GM12878 (cell line): ENCODE data around the gene SMAGP. TPM values are rescaled to one million over a fixed set of nuclear protein-coding genes. Genes with fewer than 3 reads are reported as not detected.

Experiments
- ATAC-seq: fragments of 200-7000 bp; cut with Tn5 transposase; 3 replicates; pipeline ENCODE4 v1.9.1; 2020; ENCODE audit warnings: mild to moderate bottlenecking, moderate library complexity
- BruUV-seq: library from RNA; stranded (reverse); fragments of 400-500 nt; replicated peaks from 2 replicates; lab custom pipeline; 2021; lab: Mats Ljungman, UMichigan
- CTCF ChIA-PET: fragments of 300-600 bp; sonication (Branson Sonifier 250); formaldehyde crosslinking; extraction: SDS; loops from one replicate; lab custom pipeline; 2021; ENCODE audit warnings: inconsistent platforms; lab: Yijun Ruan, JAX
- POLR2A ChIA-PET: fragments of 350-600 bp; formaldehyde crosslinking; extraction: SDS; loops from one replicate; lab custom pipeline; 2021; ENCODE audit warnings: inconsistent platforms; lab: Charles Lee
- RAD21 ChIA-PET: fragments of 300-600 bp; sonication (Branson Sonifier 250); formaldehyde crosslinking; loops from one replicate; lab custom pipeline; 2023; ENCODE audit warnings: antibody characterized with exemption; ENCODE audit not compliant: unreplicated experiment; lab: Charles Lee
- SMC1A ChIA-PET: fragments of 300-600 bp; sonication (Branson Sonifier 250); formaldehyde crosslinking; loops from one replicate; lab custom pipeline; 2023; ENCODE audit not compliant: unreplicated experiment, uncharacterized antibody; lab: Charles Lee
- DNase-seq: peaks from one replicate; pipeline ENCODE4 v3.0.0-alpha.2; 2011; ENCODE audit warnings: low read depth, low spot score
- FAIRE-seq: peaks from 3 replicates; lab custom pipeline; 2011; peaks lifted over from hg19 to GRCh38; lab: Jason Lieb, UNC
- H2AFZ ChIP-seq: 2 replicates; pipeline ENCODE4 v1.6.0; 2011; ENCODE audit warnings: low read depth, low read length, control low read depth; ENCODE audit not compliant: control insufficient read depth
- H3K27ac ChIP-seq: 2 replicates; pipeline ENCODE4 v1.5.1; 2011; ENCODE audit warnings: control low read depth; ENCODE audit not compliant: control insufficient read depth, insufficient read depth
- H3K27me3 ChIP-seq, 2 experiments: replicated peaks in 1 of 2; 2 replicates each; pipeline versions ENCODE4 v1.6.0 to v1.6.1; 2011; ENCODE audit warnings: low read length in 1 of 2; ENCODE audit not compliant: control insufficient read depth in 2 of 2, insufficient read depth in 2 of 2
- H3K36me3 ChIP-seq, 2 experiments: 2 replicates each; pipeline ENCODE4 v1.5.1; 2011; ENCODE audit warnings: low read length in 1 of 2; ENCODE audit not compliant: control insufficient read depth in 2 of 2, insufficient read depth in 2 of 2
- H3K4me1 ChIP-seq: 2 replicates; pipeline ENCODE4 v1.6.1; 2011; ENCODE audit warnings: mild to moderate bottlenecking, low read length, moderate library complexity, mixed read lengths; ENCODE audit not compliant: control insufficient read depth, insufficient read depth
- H3K4me2 ChIP-seq: 2 replicates; pipeline ENCODE4 v1.6.0; 2011; ENCODE audit warnings: control low read depth; ENCODE audit not compliant: control insufficient read depth, insufficient read depth
- H3K4me3 ChIP-seq: fragments of 200-600 bp; sonication (generic); 2 replicates; pipeline ENCODE4 v1.5.1; 2016
- H3K79me2 ChIP-seq: 2 replicates; pipeline ENCODE4 v1.6.0; 2011; ENCODE audit warnings: low read length; ENCODE audit not compliant: control insufficient read depth, insufficient read depth
- H3K9ac ChIP-seq: 2 replicates; pipeline ENCODE4 v1.8.0; 2011; ENCODE audit warnings: low read length, control low read depth, mixed read lengths; ENCODE audit not compliant: control insufficient read depth, insufficient read depth
- H3K9me3 ChIP-seq: replicated peaks from 3 replicates; pipeline ENCODE4 v1.5.1; 2011; ENCODE audit warnings: mild to moderate bottlenecking, low read length; ENCODE audit not compliant: control insufficient read depth, insufficient read depth
- H4K20me1 ChIP-seq: 2 replicates; pipeline ENCODE4 v1.6.0; 2011; ENCODE audit not compliant: control insufficient read depth, insufficient read depth
- CHD1 ChIP-seq: IDR thresholded peaks from 2 replicates; pipeline ENCODE4 v1.6.1; 2012; ENCODE audit warnings: low read depth, low read length, improper control_type of control experiment
- NFIC ChIP-seq: IDR thresholded peaks from 2 replicates; pipeline ENCODE4 v1.6.1; 2012; ENCODE audit warnings: low read depth, mild to moderate bottlenecking, inconsistent platforms, low read length, moderate library complexity
- PAX5 ChIP-seq: IDR thresholded peaks from 2 replicates; pipeline ENCODE4 v1.6.1; 2011; ENCODE audit warnings: low read depth, low read length, borderline replicate concordance
- WGBS: methylation state at CpG from one replicate; pipeline ENCODE4 v1.1.6; 2016; ENCODE audit warnings: low lambda C conversion rate; ENCODE audit not compliant: insufficient replicate concordance, insufficient coverage; ENCODE audit errors: missing lambda C conversion rate; 5-methylcytosine and 5-hydroxymethylcytosine counted together
- in situ Hi-C: fragments of 300-500 bp; cut with MboI; formaldehyde crosslinking; loops from 9 replicates; pipeline ENCODE4 v1.14.3; 2018; ENCODE audit warnings: mixed read lengths
- intact Hi-C: fragments of 100-400 bp; cut with micrococcal nuclease; formaldehyde crosslinking; loops from one replicate; pipeline ENCODE4 v1.14.2; 2022; ENCODE audit not compliant: unreplicated experiment
- polyA plus RNA-seq, 11 experiments: library from polyadenylated mRNA; depleted of rRNA in 4 of 11; unstranded in 6 of 11; stranded (reverse) in 5 of 11; fragments of >200 nt; fragmentation: Nextera tagmentation in 4 of 11; fragmentation: Illumina TruSeq in 1 of 11; extraction: Ambion mirVana in 4 of 11; extraction: Trizol in 1 of 11; gene quantifications; 1 replicate in 1 of 11; 2 replicates in 10 of 11; pipeline versions ENCODE4 v1.2.1 to v1.2.3, GENCODE V29; 2011 to 2016; ENCODE audit warnings: inconsistent platforms in 2 of 11, missing spikeins in 2 of 11, low read depth in 1 of 11
- total RNA-seq, 4 experiments: library from RNA; depleted of rRNA in 3 of 4; stranded (reverse); fragments of >200 nt in 3 of 4; fragmentation: Illumina TruSeq in 1 of 4; extraction: Trizol in 1 of 4; gene quantifications; 2 replicates each; pipeline versions ENCODE4 v1.2.1 to v1.2.3, GENCODE V29; 2013 to 2021
- TF ChIP-seq, protein P1 (sequence below): fragments of 450-650 bp; IDR thresholded peaks from 2 replicates; pipeline ENCODE4 v1.6.1; 2014; ENCODE audit warnings: mild to moderate bottlenecking
- TF ChIP-seq, protein P2 (sequence below): fragments of 450-650 bp; IDR thresholded peaks from 2 replicates; pipeline ENCODE4 v1.6.1; 2017; ENCODE audit warnings: mild to moderate bottlenecking, low read depth, inconsistent platforms; ENCODE audit not compliant: poor library complexity, severe bottlenecking

The SMAGP gene
- total and polyA plus RNA-seq, 10 of the 15 experiments (the other 5 are each of a cell fraction or from before 2014, with no cell fraction given) = 0.42 to 7.1 (median 3.9) TPM

DNA sequence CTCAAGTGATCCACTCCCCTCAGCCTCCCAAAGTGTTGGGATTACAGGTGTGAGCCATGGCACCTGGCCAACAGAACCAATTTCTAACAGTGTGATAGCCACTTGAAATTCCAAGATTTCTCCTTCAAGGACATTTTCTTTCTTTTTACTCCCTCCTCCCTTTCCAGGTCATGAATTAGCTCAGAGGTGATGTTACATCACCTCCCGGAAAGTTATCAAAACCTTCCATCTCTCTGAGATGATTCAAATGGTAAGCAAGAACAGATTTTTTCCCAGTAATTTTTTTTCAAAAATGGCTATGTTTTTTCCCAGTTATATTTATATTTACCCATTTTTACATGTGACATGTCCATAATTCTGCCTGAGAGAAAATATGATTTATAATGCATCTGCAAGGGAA is 15.6 kb upstream of the SMAGP start:
- Histone ChIP-seq H3K79me2 (no peaks in the 10 kb centered on the region), H3K27ac (no peak overlapping the region), H3K4me2 (no peak overlapping the region), H3K27me3 (no peaks in the 10 kb centered on the region), H4K20me1 (no peaks in the 10 kb centered on the region), H3K36me3 (no peaks in the 10 kb centered on the region; a peak in 2 of 4 replicates), H3K4me1 (no peaks in the 10 kb centered on the region), H3K9me3 (no peaks in the 10 kb centered on the region), H3K9ac (no peak overlapping the region), H3K4me3 (no peak overlapping the region), H2AFZ (no peak overlapping the region)
- WGBS = 92% methylated on average over 1 of the region's 1 CpG
- in situ Hi-C loops = no loop called here
- TF ChIP-seq, protein P1, sequence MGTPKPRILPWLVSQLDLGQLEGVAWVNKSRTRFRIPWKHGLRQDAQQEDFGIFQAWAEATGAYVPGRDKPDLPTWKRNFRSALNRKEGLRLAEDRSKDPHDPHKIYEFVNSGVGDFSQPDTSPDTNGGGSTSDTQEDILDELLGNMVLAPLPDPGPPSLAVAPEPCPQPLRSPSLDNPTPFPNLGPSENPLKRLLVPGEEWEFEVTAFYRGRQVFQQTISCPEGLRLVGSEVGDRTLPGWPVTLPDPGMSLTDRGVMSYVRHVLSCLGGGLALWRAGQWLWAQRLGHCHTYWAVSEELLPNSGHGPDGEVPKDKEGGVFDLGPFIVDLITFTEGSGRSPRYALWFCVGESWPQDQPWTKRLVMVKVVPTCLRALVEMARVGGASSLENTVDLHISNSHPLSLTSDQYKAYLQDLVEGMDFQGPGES = no peak
- TF ChIP-seq CHD1 (no peak), PAX5 (no peak), NFIC (no peak)
- TF ChIP-seq, protein P2, sequence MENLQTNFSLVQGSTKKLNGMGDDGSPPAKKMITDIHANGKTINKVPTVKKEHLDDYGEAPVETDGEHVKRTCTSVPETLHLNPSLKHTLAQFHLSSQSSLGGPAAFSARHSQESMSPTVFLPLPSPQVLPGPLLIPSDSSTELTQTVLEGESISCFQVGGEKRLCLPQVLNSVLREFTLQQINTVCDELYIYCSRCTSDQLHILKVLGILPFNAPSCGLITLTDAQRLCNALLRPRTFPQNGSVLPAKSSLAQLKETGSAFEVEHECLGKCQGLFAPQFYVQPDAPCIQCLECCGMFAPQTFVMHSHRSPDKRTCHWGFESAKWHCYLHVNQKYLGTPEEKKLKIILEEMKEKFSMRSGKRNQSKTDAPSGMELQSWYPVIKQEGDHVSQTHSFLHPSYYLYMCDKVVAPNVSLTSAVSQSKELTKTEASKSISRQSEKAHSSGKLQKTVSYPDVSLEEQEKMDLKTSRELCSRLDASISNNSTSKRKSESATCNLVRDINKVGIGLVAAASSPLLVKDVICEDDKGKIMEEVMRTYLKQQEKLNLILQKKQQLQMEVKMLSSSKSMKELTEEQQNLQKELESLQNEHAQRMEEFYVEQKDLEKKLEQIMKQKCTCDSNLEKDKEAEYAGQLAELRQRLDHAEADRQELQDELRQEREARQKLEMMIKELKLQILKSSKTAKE = no peak
- POLR2A ChIA-PET = no interaction called here
- DNase-seq (no peak), FAIRE-seq (no peak), ATAC-seq (no peak)
- intact Hi-C loops = no loop called here
- BruUV-seq = TSS peak; percentile 57
- RAD21 ChIA-PET = no interaction called here
- CTCF ChIA-PET = interaction anchor here (1.8 kb wide), 1 partner anchor 55 kb away, joined by 8 read pairs; no protein-coding TSS in a partner anchor
- SMC1A ChIA-PET = no interaction called here
